ENCODE data around the gene MGST1.

DNA sequence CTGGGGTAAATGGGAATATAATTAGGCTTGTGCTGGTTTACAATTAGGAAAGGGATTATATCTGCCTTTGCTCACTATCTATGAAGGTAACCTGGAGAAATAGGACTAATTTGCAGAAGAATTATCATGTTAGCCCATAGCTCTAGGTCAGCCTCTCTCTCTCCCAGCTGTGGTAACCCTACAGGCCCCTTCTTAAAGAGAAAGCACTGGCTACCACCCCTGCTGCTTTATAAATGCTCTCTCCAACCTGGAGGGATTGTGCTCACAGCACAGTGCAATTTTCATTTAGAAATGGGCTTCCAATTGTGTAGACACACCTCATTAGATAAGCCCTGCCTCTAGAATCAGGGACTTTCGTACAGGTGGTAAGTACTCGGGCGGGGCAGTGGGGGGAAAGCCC, 22.7 kb upstream of the MGST1 start:
- TF ChIP-seq EZH2 (IDR thresholded peaks at IDR 0.05; ENCODE audit: borderline replicate concordance, low read depth, low read length, poor library complexity, severe bottlenecking) = no peak
- TF ChIP-seq, protein P1, sequence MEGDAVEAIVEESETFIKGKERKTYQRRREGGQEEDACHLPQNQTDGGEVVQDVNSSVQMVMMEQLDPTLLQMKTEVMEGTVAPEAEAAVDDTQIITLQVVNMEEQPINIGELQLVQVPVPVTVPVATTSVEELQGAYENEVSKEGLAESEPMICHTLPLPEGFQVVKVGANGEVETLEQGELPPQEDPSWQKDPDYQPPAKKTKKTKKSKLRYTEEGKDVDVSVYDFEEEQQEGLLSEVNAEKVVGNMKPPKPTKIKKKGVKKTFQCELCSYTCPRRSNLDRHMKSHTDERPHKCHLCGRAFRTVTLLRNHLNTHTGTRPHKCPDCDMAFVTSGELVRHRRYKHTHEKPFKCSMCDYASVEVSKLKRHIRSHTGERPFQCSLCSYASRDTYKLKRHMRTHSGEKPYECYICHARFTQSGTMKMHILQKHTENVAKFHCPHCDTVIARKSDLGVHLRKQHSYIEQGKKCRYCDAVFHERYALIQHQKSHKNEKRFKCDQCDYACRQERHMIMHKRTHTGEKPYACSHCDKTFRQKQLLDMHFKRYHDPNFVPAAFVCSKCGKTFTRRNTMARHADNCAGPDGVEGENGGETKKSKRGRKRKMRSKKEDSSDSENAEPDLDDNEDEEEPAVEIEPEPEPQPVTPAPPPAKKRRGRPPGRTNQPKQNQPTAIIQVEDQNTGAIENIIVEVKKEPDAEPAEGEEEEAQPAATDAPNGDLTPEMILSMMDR (conservative IDR thresholded peaks at IDR 0.05; ENCODE audit: low read depth, low read length) = no peak
